ENCODE measurements around the gene MC4R. TPM values are rescaled to one million over a fixed set of nuclear protein-coding genes. Genes with fewer than 3 reads are reported as not detected.

Gene MC4R
- total and polyA plus RNA-seq, 12 donors: 0.19 to 0.61 (median 0.22) TPM; not detected in 9

DNA sequence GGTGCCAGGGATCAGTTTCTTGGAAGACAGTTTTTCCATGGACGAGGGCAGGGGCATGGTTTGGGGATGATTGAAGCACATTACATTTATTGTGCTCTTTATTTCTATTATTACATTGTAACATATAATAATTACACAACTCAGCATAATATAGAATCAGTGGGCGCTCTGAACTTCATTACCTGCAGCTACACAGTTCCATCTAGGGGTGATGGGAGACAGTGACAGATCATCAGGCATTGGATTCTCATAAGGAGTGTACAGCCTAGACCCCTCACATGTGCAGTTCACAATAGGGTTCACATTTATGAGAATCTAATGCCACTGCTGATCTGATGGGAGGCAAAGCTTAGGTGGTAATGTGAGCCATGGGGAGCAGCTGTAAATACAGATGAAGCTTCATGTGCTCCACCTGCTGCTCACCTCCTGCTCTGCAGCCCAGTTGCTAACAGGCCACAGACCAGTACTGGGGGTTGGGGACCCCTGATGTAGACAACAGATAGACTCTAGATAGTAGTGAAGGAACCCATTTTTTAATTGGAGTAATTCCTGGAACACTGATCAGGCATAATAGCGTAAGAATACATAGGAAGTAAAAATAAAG is 41.5 kb upstream of the MC4R start:
- H3K27me3 ChIP-seq: no peaks in the 10 kb centered on the region
- no peaks in the 10 kb centered on the region for H3K9me3 ChIP-seq (replicated peaks in 1 of 3)
- no peaks in the 10 kb centered on the region for H3K36me3 ChIP-seq (replicated peaks in 1 of 2)
- H3K27ac ChIP-seq: no peak overlapping the region
- TF ChIP-seq, protein P1, sequence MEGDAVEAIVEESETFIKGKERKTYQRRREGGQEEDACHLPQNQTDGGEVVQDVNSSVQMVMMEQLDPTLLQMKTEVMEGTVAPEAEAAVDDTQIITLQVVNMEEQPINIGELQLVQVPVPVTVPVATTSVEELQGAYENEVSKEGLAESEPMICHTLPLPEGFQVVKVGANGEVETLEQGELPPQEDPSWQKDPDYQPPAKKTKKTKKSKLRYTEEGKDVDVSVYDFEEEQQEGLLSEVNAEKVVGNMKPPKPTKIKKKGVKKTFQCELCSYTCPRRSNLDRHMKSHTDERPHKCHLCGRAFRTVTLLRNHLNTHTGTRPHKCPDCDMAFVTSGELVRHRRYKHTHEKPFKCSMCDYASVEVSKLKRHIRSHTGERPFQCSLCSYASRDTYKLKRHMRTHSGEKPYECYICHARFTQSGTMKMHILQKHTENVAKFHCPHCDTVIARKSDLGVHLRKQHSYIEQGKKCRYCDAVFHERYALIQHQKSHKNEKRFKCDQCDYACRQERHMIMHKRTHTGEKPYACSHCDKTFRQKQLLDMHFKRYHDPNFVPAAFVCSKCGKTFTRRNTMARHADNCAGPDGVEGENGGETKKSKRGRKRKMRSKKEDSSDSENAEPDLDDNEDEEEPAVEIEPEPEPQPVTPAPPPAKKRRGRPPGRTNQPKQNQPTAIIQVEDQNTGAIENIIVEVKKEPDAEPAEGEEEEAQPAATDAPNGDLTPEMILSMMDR (IDR thresholded peaks at IDR 0.05): peak in 1 of 6 experiments; percentile 17
- no peak for TF ChIP-seq POLR2A (IDR thresholded peaks at IDR 0.05)
- intact Hi-C loops (cut with DNase I): no loop called here
- no peaks in the 10 kb centered on the region for H3K4me1 ChIP-seq (replicated peaks in 1 of 2)
- WGBS, 4 donors: 73 to 86% (median 82%) methylated on average over 3 of the region's 3 CpGs
- no peak for DNase-seq
- no peak overlapping the region for H3K4me3 ChIP-seq

DNA sequence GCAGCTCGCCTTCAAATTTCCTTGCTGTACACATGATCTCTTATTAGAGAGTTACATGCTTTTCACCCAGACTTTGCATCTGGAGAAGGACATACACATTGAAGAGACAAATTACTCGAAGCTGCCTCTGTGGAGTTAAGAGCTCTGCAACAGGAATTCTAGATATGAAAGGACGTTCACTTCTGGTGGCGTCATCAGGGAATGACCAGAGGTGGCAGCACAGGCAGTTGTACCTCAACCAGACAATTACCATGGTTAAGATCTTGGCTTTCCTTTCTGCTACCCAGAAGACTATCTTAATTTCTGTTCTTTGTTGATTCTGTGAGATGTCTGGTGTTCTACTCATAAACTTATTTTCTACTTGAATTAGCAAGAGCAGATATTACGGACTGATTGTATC is 39.1 kb upstream of the MC4R start:
- no peaks in the 10 kb centered on the region for H3K27me3 ChIP-seq
- 50 to 72% (median 61%) methylated on average over 5 of the region's 5 CpGs for WGBS, 4 donors
- intact Hi-C loops (cut with DNase I): no loop called here
- no peaks in the 10 kb centered on the region for H3K9me3 ChIP-seq (replicated peaks in 1 of 3)
- H3K4me3 ChIP-seq: no peak overlapping the region
- H3K36me3 ChIP-seq (replicated peaks in 1 of 2): no peaks in the 10 kb centered on the region
- no peak for DNase-seq
- H3K4me1 ChIP-seq (replicated peaks in 1 of 2): no peaks in the 10 kb centered on the region
- no peak overlapping the region for H3K27ac ChIP-seq
- TF ChIP-seq, protein P1 (IDR thresholded peaks at IDR 0.05): no peak
- TF ChIP-seq POLR2A (IDR thresholded peaks at IDR 0.05): no peak

DNA sequence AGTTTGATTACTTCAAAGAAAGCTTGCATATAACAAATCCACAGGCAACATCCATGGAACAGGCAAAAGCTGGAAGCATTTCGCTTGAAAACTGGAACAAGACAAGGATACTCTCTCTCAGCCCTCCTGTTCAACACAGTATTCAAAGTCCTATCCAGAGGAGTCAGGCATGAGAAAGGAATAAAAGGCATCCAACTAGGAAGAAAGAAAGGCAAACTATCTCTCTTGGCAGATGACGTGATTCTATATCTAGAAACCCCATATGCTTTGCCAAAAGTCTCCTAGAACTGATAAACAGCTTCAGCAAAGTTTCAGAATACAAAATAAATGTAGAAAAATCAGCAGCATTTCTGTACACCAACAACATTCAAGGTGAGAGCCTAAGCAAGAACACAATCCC is 34.1 kb upstream of the MC4R start:
- intact Hi-C loops (cut with DNase I): no loop called here
- no peaks in the 10 kb centered on the region for H3K9me3 ChIP-seq (replicated peaks in 1 of 3)

DNA sequence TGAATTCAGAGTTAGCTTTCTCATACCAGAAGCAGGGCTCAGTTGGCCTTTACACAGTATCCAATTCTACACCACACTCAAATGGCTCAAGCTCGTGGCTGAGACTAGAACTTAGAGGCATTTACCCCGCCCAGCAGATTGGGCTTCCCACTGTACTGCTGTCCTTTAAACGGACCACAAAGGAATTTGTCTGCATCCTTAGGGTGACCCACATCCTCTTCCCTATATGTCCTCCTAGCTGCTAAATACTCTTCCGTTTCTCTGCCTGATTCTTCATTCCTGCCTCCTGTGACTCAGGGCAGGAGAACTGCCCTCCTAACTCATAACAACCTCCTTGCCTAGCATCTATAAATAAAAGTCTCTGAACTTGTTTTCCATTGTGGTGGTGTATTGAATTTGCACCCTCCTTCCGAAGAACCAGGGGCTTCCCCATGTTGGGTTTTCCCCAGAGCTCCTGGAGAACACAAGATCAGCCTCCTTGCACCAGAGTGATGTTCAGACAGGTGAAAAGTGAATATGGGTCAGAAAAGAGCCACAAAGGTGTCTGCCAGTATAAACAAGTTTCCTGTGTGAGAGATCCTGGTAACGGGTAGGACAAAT is 32.0 kb upstream of the MC4R start:
- intact Hi-C loops (cut with DNase I): no loop called here
- TF ChIP-seq POLR2A (IDR thresholded peaks at IDR 0.05): no peak
- TF ChIP-seq, protein P1 (IDR thresholded peaks at IDR 0.05): no peak
- Histone ChIP-seq H3K9me3 (replicated peaks in 1 of 3) (no peaks in the 10 kb centered on the region), H3K36me3 (replicated peaks in 1 of 2) (no peaks in the 10 kb centered on the region), H3K27ac (no peak overlapping the region), H3K27me3 (no peaks in the 10 kb centered on the region), H3K4me1 (replicated peaks in 1 of 2) (no peaks in the 10 kb centered on the region), H3K4me3 (no peak overlapping the region)
- 57 to 68% (median 65%) methylated on average over 6 of the region's 6 CpGs for WGBS, 4 donors
- no peak for DNase-seq

More for the DNA sequence above, 34.1 kb upstream of the MC4R start:
- H3K27me3 ChIP-seq: no peaks in the 10 kb centered on the region
- H3K36me3 ChIP-seq (replicated peaks in 1 of 2): no peaks in the 10 kb centered on the region
- no peaks in the 10 kb centered on the region for H3K4me1 ChIP-seq (replicated peaks in 1 of 2)
- TF ChIP-seq, protein P1 (IDR thresholded peaks at IDR 0.05): no peak
- TF ChIP-seq POLR2A (IDR thresholded peaks at IDR 0.05): no peak
- no peak overlapping the region for H3K27ac ChIP-seq
- DNase-seq: no peak
- WGBS, 4 donors: 44 to 60% (median 55%) methylated on average over 2 of the region's 2 CpGs
- no peak overlapping the region for H3K4me3 ChIP-seq
